ENCODE measurements around the gene CCL14. TPM values are rescaled to one million over a fixed set of nuclear protein-coding genes. Genes with fewer than 3 reads are reported as not detected.
A peak's percentile ranks its signal among the peaks of the same experiment; 100 is the strongest.

Gene CCL14
- polyA plus RNA-seq, 1 donor (not counting 4 experiments of a cell fraction or from before 2014, with no cell fraction given): not detected

DNA sequence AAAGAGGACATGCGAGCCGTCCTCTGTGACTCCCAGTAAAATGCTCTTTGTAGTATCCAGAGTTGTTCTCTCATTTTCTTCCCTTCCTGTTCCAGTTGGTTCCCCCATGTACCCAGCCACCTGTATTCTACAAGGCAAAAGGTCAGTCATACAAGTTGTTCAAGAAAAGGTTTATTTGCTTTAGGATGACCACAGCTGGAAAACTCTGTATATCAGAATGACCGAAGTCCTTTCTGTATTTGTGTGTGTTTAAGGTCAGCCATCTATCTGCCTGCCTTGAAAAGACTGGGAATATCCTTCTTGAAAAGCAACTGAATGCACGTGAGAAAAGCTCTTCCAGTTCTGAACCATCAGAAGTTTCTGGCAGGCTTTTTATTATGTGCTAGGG, 13.6 kb downstream of the CCL14 start:
- Histone ChIP-seq H3K9me3 (ENCODE audit: control insufficient read depth, low read depth, low read length) (no peaks in the 10 kb centered on the region), H2AFZ (ENCODE audit: control insufficient read depth, low read length) (no peak overlapping the region), H3K36me3 (ENCODE audit: control insufficient read depth in 2 of 2, extremely low read depth in 1 of 2, insufficient read depth in 2 of 2, low read length in 2 of 2) (no peaks in the 10 kb centered on the region), H3K9me1 (ENCODE audit: control insufficient read depth, extremely low read depth, insufficient read depth, low read length) (no peaks in the 10 kb centered on the region), H3K9ac (ENCODE audit: control insufficient read depth, extremely low read depth, insufficient read depth, low read length) (no peak overlapping the region), H3K4me1 (ENCODE audit: control insufficient read depth, extremely low read depth, insufficient read depth, low read length) (peaks cover 18% of the 10 kb centered on the region), H3K27me3 (ENCODE audit: control insufficient read depth, extremely low read depth, insufficient read depth, low read length) (no peaks in the 10 kb centered on the region), H3K4me3 (ENCODE audit: control insufficient read depth in 2 of 3, extremely low read depth in 1 of 3, insufficient read depth in 2 of 3, low read depth in 1 of 3, low read length in 3 of 3) (no peak overlapping the region), H4K20me1 (ENCODE audit: control insufficient read depth, extremely low read depth, insufficient read depth, low read length) (no peaks in the 10 kb centered on the region), H3K79me2 (ENCODE audit: control insufficient read depth, insufficient read depth, low read length) (no peaks in the 10 kb centered on the region), H3K4me2 (ENCODE audit: control insufficient read depth, extremely low read depth, insufficient read depth, low read depth, low read length) (peak overlapping the region; percentile 60), H3K27ac (ENCODE audit: control insufficient read depth, insufficient read depth, low read length) (no peak overlapping the region)
- no peak for DNase-seq (ENCODE audit: low read depth, low spot score)
- no peak for TF ChIP-seq CTCF (optimal IDR thresholded peaks at IDR 0.05 in 1 of 3, IDR thresholded peaks at IDR 0.05 in 1 of 3, conservative IDR thresholded peaks at IDR 0.05 in 1 of 3; ENCODE audit: extremely low read depth in 1 of 3, insufficient read depth in 2 of 3, low read length in 3 of 3)
- TF ChIP-seq EZH2 (IDR thresholded peaks at IDR 0.05; ENCODE audit: low read length): no peak
- dilution Hi-C loops (cut with MboI; ENCODE audit: extremely low pct_ligation_motif_present, low sequenced_read_pairs): no loop called here
- no peak for FAIRE-seq

DNA sequence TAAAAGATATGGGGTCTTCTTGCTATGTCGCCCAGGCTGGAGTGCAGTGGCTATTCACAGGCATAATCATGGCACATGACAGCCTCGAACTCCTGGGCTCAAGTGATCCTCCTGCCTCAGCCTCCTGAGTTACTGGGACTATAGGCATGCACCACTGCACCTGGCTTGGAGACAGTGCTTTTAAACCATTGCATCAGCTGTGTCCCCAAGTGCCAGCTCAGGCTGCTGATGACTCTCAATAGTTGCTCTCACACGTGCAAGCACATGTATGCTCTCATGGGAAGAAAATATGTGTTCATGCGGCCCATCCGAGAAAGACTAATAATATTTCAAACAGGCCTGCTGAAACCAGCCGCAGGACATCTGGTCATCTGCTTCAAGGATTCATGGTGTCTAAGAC, 14.0 kb downstream of the CCL14 start:
- no peaks in the 10 kb centered on the region for H3K36me3 ChIP-seq (ENCODE audit: control insufficient read depth in 2 of 2, extremely low read depth in 1 of 2, insufficient read depth in 2 of 2, low read length in 2 of 2)
- dilution Hi-C loops (cut with MboI; ENCODE audit: extremely low pct_ligation_motif_present, low sequenced_read_pairs): no loop called here

More for the DNA sequence above, 14.0 kb downstream of the CCL14 start:
- Histone ChIP-seq H3K9me1 (ENCODE audit: control insufficient read depth, extremely low read depth, insufficient read depth, low read length) (no peaks in the 10 kb centered on the region), H2AFZ (ENCODE audit: control insufficient read depth, low read length) (no peak overlapping the region), H3K9ac (ENCODE audit: control insufficient read depth, extremely low read depth, insufficient read depth, low read length) (no peak overlapping the region), H3K4me1 (ENCODE audit: control insufficient read depth, extremely low read depth, insufficient read depth, low read length) (peaks cover 18% of the 10 kb centered on the region), H3K9me3 (ENCODE audit: control insufficient read depth, low read depth, low read length) (no peaks in the 10 kb centered on the region), H3K79me2 (ENCODE audit: control insufficient read depth, insufficient read depth, low read length) (no peaks in the 10 kb centered on the region), H3K27me3 (ENCODE audit: control insufficient read depth, extremely low read depth, insufficient read depth, low read length) (no peaks in the 10 kb centered on the region), H3K4me2 (ENCODE audit: control insufficient read depth, extremely low read depth, insufficient read depth, low read depth, low read length) (no peak overlapping the region), H4K20me1 (ENCODE audit: control insufficient read depth, extremely low read depth, insufficient read depth, low read length) (no peaks in the 10 kb centered on the region), H3K27ac (ENCODE audit: control insufficient read depth, insufficient read depth, low read length) (no peak overlapping the region), H3K4me3 (ENCODE audit: control insufficient read depth in 2 of 3, extremely low read depth in 1 of 3, insufficient read depth in 2 of 3, low read depth in 1 of 3, low read length in 3 of 3) (no peak overlapping the region)
- DNase-seq (ENCODE audit: low read depth, low spot score): no peak
- TF ChIP-seq CTCF (optimal IDR thresholded peaks at IDR 0.05 in 1 of 3, IDR thresholded peaks at IDR 0.05 in 1 of 3, conservative IDR thresholded peaks at IDR 0.05 in 1 of 3; ENCODE audit: extremely low read depth in 1 of 3, insufficient read depth in 2 of 3, low read length in 3 of 3): no peak
- no peak for TF ChIP-seq EZH2 (IDR thresholded peaks at IDR 0.05; ENCODE audit: low read length)
- FAIRE-seq: no peak
